Keratinocyte (primary cell): ENCODE data around the gene B3GALT4. TPM values are rescaled to one million over a fixed set of nuclear protein-coding genes. Genes with fewer than 3 reads are reported as not detected.

Experiments
- DNase-seq: peaks from one replicate; pipeline ENCODE4 v3.0.0-alpha.2; 2011; ENCODE audit warnings: low read depth, missing footprints, low spot score
- FAIRE-seq: peaks from 2 replicates; lab custom pipeline; 2011; peaks lifted over from hg19 to GRCh38; lab: Jason Lieb, UNC
- H2AFZ ChIP-seq: 2 replicates; pipeline ENCODE4 v1.6.0; 2012; ENCODE audit warnings: low read length, control low read depth, inconsistent platforms; ENCODE audit not compliant: control insufficient read depth
- H3K27ac ChIP-seq: 2 replicates; pipeline ENCODE4 v1.5.1; 2011; ENCODE audit warnings: low read length; ENCODE audit not compliant: control insufficient read depth, insufficient read depth
- H3K27me3 ChIP-seq: 3 replicates; pipeline ENCODE4 v1.6.0; 2011; ENCODE audit warnings: low read length; ENCODE audit not compliant: control insufficient read depth, insufficient read depth; ENCODE audit errors: extremely low read depth
- H3K36me3 ChIP-seq, 2 experiments: 2 replicates in 1 of 2; 3 replicates in 1 of 2; pipeline ENCODE4 v1.5.1; 2011; ENCODE audit warnings: low read length in 2 of 2, mild to moderate bottlenecking in 1 of 2; ENCODE audit not compliant: control insufficient read depth in 2 of 2, insufficient read depth in 2 of 2; ENCODE audit errors: extremely low read depth in 1 of 2
- H3K4me1 ChIP-seq: 3 replicates; pipeline ENCODE4 v1.5.1; 2011; ENCODE audit warnings: low read length; ENCODE audit not compliant: control insufficient read depth, insufficient read depth; ENCODE audit errors: extremely low read depth
- H3K4me2 ChIP-seq: 3 replicates; pipeline ENCODE4 v1.6.0; 2011; ENCODE audit warnings: low read depth, low read length; ENCODE audit not compliant: control insufficient read depth, insufficient read depth; ENCODE audit errors: extremely low read depth
- H3K4me3 ChIP-seq, 3 experiments: fragments of 200-600 bp in 1 of 3; sonication (generic) in 1 of 3; 2 replicates in 2 of 3; 3 replicates in 1 of 3; pipeline ENCODE4 v1.5.1; 2011 to 2016; ENCODE audit warnings: low read length in 3 of 3, mild to moderate bottlenecking in 3 of 3, control low read depth in 2 of 3, inconsistent platforms in 1 of 3, low read depth in 1 of 3, mixed read lengths in 1 of 3, mixed run types in 1 of 3, moderate library complexity in 1 of 3; ENCODE audit not compliant: control insufficient read depth in 2 of 3, insufficient read depth in 2 of 3; ENCODE audit errors: extremely low read depth in 1 of 3
- H3K79me2 ChIP-seq: 2 replicates; pipeline ENCODE4 v1.6.0; 2012; ENCODE audit warnings: low read length; ENCODE audit not compliant: control insufficient read depth, insufficient read depth
- H3K9ac ChIP-seq: 3 replicates; pipeline ENCODE4 v1.6.0; 2011; ENCODE audit warnings: low read length; ENCODE audit not compliant: control insufficient read depth, insufficient read depth; ENCODE audit errors: extremely low read depth
- H3K9me1 ChIP-seq: 3 replicates; pipeline ENCODE4 v1.6.0; 2011; ENCODE audit warnings: low read length; ENCODE audit not compliant: control insufficient read depth, insufficient read depth; ENCODE audit errors: extremely low read depth
- H3K9me3 ChIP-seq: 2 replicates; pipeline ENCODE4 v1.5.1; 2012; ENCODE audit warnings: low read depth, low read length; ENCODE audit not compliant: control insufficient read depth
- H4K20me1 ChIP-seq: 3 replicates; pipeline ENCODE4 v1.6.0; 2011; ENCODE audit warnings: low read length; ENCODE audit not compliant: control insufficient read depth, insufficient read depth; ENCODE audit errors: extremely low read depth
- EZH2 ChIP-seq: IDR thresholded peaks from one replicate; pipeline ENCODE4 v1.6.1; 2012; ENCODE audit warnings: inconsistent platforms, mild to moderate bottlenecking, low read length, moderate library complexity
- dilution Hi-C: fragments of 300-500 bp; cut with MboI; formaldehyde crosslinking; loops from one replicate; pipeline ENCODE4 v1.7.0; 2020; ENCODE audit warnings: low sequenced_read_pairs; ENCODE audit not compliant: extremely low pct_ligation_motif_present
- polyA plus RNA-seq, 5 experiments: library from polyadenylated mRNA; depleted of rRNA in 3 of 5; stranded (reverse) in 3 of 5; stranded (forward) in 1 of 5; unstranded in 1 of 5; fragments of >200 nt; gene quantifications; 1 replicate in 1 of 5; 2 replicates in 3 of 5; 3 replicates in 1 of 5; pipeline versions ENCODE4 v1.2.1 to v1.2.3, GENCODE V29; 2011 to 2012; ENCODE audit warnings: missing spikeins in 2 of 5, low read depth in 1 of 5, low replicate concordance in 1 of 5
- TF ChIP-seq, protein P1 (sequence below), 3 experiments: IDR thresholded peaks in 1 of 3; conservative IDR thresholded peaks in 1 of 3; optimal IDR thresholded peaks in 1 of 3; 2 replicates in 2 of 3; 3 replicates in 1 of 3; pipeline versions ENCODE3 to v1.5.1; 2011; ENCODE audit warnings: low read length in 3 of 3, mild to moderate bottlenecking in 3 of 3, moderate library complexity in 2 of 3, control low read depth in 1 of 3, inconsistent platforms in 1 of 3; ENCODE audit not compliant: insufficient read depth in 2 of 3; ENCODE audit errors: extremely low read depth in 1 of 3

The B3GALT4 gene
- polyA plus RNA-seq, 1 donor (not counting 4 experiments of a cell fraction or from before 2014, with no cell fraction given), result 0.31 TPM

DNA sequence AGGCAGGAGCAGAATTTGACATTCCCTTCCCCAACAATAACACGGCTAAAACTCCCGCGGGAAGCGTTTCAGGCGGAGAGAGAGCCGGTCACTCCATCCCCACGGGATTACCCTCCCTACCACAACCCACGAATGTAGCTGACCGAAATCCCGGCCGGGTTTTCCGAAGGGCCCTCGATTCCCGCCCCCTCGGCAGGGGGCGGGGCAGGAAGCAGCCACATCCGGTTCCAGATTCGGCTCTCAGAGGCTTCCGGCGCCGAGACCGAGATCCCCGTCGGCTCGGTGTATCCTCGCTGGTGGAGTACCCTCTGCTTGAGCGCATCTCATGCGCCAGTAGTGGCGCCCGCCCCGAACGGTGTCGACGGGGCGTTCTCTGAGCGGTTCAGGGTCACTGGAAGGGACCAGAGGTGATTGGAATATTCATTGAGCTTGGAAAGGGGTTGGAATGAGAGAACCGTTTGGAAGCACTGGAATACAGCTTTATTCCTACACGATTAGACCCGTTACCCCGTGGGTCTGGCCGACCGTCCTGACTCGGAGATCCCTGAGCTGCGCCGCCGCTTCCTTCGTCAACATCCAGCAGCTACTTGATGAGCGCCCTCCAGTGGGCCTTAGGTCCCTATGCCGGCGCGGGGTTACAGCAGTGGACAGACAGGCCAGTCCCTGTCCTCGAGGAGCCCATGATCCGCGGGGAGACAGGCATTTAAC lies 22.5 kb downstream of the B3GALT4 start:
- dilution Hi-C loops, result no loop called here
- H4K20me1 ChIP-seq, result no peaks in the 10 kb centered on the region
- FAIRE-seq, result peak; percentile 44
- no peak for DNase-seq
- peak overlapping the region; percentile 64 for H2AFZ ChIP-seq
- peaks cover 14% of the 10 kb centered on the region for H3K4me1 ChIP-seq
- peak overlapping the region; percentile 89 for H3K27ac ChIP-seq
- no peaks in the 10 kb centered on the region for H3K9me3 ChIP-seq
- H3K9ac ChIP-seq, result peak overlapping the region; percentile 88
- peak overlapping the region; percentile 70 to 93 (median 91) for H3K4me3 ChIP-seq
- TF ChIP-seq EZH2, result no peak
- TF ChIP-seq, protein P1, sequence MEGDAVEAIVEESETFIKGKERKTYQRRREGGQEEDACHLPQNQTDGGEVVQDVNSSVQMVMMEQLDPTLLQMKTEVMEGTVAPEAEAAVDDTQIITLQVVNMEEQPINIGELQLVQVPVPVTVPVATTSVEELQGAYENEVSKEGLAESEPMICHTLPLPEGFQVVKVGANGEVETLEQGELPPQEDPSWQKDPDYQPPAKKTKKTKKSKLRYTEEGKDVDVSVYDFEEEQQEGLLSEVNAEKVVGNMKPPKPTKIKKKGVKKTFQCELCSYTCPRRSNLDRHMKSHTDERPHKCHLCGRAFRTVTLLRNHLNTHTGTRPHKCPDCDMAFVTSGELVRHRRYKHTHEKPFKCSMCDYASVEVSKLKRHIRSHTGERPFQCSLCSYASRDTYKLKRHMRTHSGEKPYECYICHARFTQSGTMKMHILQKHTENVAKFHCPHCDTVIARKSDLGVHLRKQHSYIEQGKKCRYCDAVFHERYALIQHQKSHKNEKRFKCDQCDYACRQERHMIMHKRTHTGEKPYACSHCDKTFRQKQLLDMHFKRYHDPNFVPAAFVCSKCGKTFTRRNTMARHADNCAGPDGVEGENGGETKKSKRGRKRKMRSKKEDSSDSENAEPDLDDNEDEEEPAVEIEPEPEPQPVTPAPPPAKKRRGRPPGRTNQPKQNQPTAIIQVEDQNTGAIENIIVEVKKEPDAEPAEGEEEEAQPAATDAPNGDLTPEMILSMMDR (optimal IDR thresholded peaks at IDR 0.05 in 1 of 3, IDR thresholded peaks at IDR 0.05 in 1 of 3, conservative IDR thresholded peaks at IDR 0.05 in 1 of 3; ENCODE audit: extremely low read depth in 1 of 3, insufficient read depth in 2 of 3, low read length in 3 of 3), result peak in 2 of 3 experiments; percentile 70 to 85
- peaks cover 18 to 29% of the 10 kb centered on the region in 2 experiments for H3K36me3 ChIP-seq
- peaks cover 24% of the 10 kb centered on the region for H3K79me2 ChIP-seq
- H3K4me2 ChIP-seq, result peak overlapping the region; percentile 89
- H3K9me1 ChIP-seq, result no peaks in the 10 kb centered on the region
- H3K27me3 ChIP-seq, result no peaks in the 10 kb centered on the region

GRCh38 chr6:33301877-33302276 lies 25.0 kb downstream of the B3GALT4 start:
- no peak for DNase-seq
- dilution Hi-C loops, result no loop called here
- Histone ChIP-seq H3K27me3 (no peaks in the 10 kb centered on the region), H3K79me2 (peaks cover 34% of the 10 kb centered on the region), H3K4me3 (no peak overlapping the region), H2AFZ (no peak overlapping the region), H3K36me3 (peaks cover 22 to 25% of the 10 kb centered on the region in 2 experiments), H3K9ac (no peak overlapping the region), H3K4me1 (peaks cover 12% of the 10 kb centered on the region), H4K20me1 (no peaks in the 10 kb centered on the region), H3K9me3 (no peaks in the 10 kb centered on the region), H3K9me1 (no peaks in the 10 kb centered on the region), H3K27ac (no peak overlapping the region), H3K4me2 (no peak overlapping the region)
- FAIRE-seq, result no peak
- TF ChIP-seq EZH2, result no peak
- TF ChIP-seq, protein P1 (optimal IDR thresholded peaks at IDR 0.05 in 1 of 3, IDR thresholded peaks at IDR 0.05 in 1 of 3, conservative IDR thresholded peaks at IDR 0.05 in 1 of 3; ENCODE audit: extremely low read depth in 1 of 3, insufficient read depth in 2 of 3, low read length in 3 of 3), result no peak
